Heart right ventricle (tissue), 16 donors: ENCODE data around the gene SKI. TPM values are rescaled to one million over a fixed set of nuclear protein-coding genes. Genes with fewer than 3 reads are reported as not detected.

ENCODE experiments used
- ATAC-seq, 8 donors: fragments of 200-7000 bp; cut with Tn5 transposase; one replicate each; pipeline ENCODE4 v1.9.1; 2020; ENCODE audit warnings: mild to moderate bottlenecking in 8 of 8, moderate library complexity in 8 of 8, moderate number of reproducible peaks in 1 of 8
- DNase-seq, 2 donors: peaks; one replicate each; pipeline ENCODE4 v3.0.0-alpha.2; 2020
- H3K27ac ChIP-seq, 10 donors: fragments of 200-600 bp; sonication (generic) in 2 of 10; one replicate each; pipeline versions ENCODE4 v1.5.0 to v1.8.0; 2020 to 2022; ENCODE audit warnings: mild to moderate bottlenecking in 3 of 10
- H3K27me3 ChIP-seq, 7 donors: fragments of 200-600 bp; one replicate each; pipeline ENCODE4 v1.8.0; 2021 to 2022; ENCODE audit warnings: mild to moderate bottlenecking in 2 of 7
- H3K36me3 ChIP-seq, 9 donors: fragments of 200-600 bp; sonication (generic) in 1 of 9; one replicate each; pipeline versions ENCODE4 v1.5.0 to v1.8.0; 2020 to 2022; ENCODE audit warnings: mild to moderate bottlenecking in 2 of 9
- H3K4me1 ChIP-seq, 9 donors: fragments of 200-600 bp; sonication (generic) in 1 of 9; one replicate each; pipeline versions ENCODE4 v1.5.0 to v1.8.0; 2020 to 2022; ENCODE audit warnings: mild to moderate bottlenecking in 4 of 9
- H3K4me3 ChIP-seq, 10 donors: fragments of 200-600 bp; sonication (generic) in 2 of 10; one replicate each; pipeline versions ENCODE4 v1.5.0 to v1.8.0; 2020 to 2022; ENCODE audit warnings: mild to moderate bottlenecking in 7 of 10, moderate library complexity in 2 of 10
- H3K9me3 ChIP-seq, 11 donors: fragments of 200-600 bp in 10 of 11; sonication (generic) in 2 of 11; one replicate each; pipeline versions ENCODE4 v1.5.0 to v1.8.0; 2013 to 2022; ENCODE audit warnings: mild to moderate bottlenecking in 2 of 11, control low read depth in 1 of 11, moderate library complexity in 1 of 11
- CTCF ChIP-seq, 9 donors: fragments of 200-600 bp; sonication (generic) in 2 of 9; IDR thresholded peaks; one replicate each; pipeline versions ENCODE4 v1.5.0 to v1.8.0; 2021 to 2022; ENCODE audit warnings: antibody characterized with exemption in 9 of 9, mild to moderate bottlenecking in 5 of 9, moderate library complexity in 1 of 9
- WGBS, 2 donors: extraction: QIAGEN DNeasy Blood & Tissue Kit; methylation state at CpG; one replicate each; pipeline ENCODE4 v1.1.7; 2013; ENCODE audit warnings: inconsistent platforms in 1 of 2; 5-methylcytosine and 5-hydroxymethylcytosine counted together
- intact Hi-C, 10 donors: fragments of 100-400 bp; cut with DNase I; formaldehyde crosslinking; loops; one replicate each; pipeline versions ENCODE4 v1.11.1 to v1.14.2; 2022
- polyA plus RNA-seq, 2 donors: library from polyadenylated mRNA; stranded (reverse); fragments of 200-250 nt; gene quantifications; one replicate each; pipeline ENCODE4 v1.2.3, GENCODE V29; 2013
- total RNA-seq, 10 donors: library from RNA; stranded (reverse); fragmentation: NEBNext Ultra II Directional in 3 of 10; extraction: Animal tissue kit (Norgen Biotek cat#: 25700) in 3 of 10; gene quantifications; one replicate each; pipeline versions ENCODE4 v1.2.1 to v1.2.4, GENCODE V29; 2021 to 2023
- donor health status: Arrhythmogenic right ventricular cardiomyopathy.
- donor health status: ischemic (EF 13 %, LVEDD 7.1; RV severe dilation, severe dysfunction).
- donor health status: healthy with polysubstance abuse.
- donor health status: DM: no; HTN: yes; CAD: no.
- donor health status: DM: no; HTN: no; CAD: no.
- donor health status: ischemic (EF 25% LVEDD 6.9; RV normal size, moderate dysfunction).
- donor health status: ischemic (EF 25% LVEDD 5.7; RV mildly dilated, moderate dysfunction).
- donor health status: healthy.
- donor health status: DM: yes; HTN: yes; CAD: no.
- donor health status: Ischemic cardiomyopathy.
- donor health status: ischemic (EF 35%, LVEDD 5.7; RV mildly dilated, moderate dysfunction).
- donor health status: nonischemic (EF 11% LVEDD 7.7; RV severe dilation, severe dysfunction).
- donor health status: DM: yes; HTN: yes; CAD: no.
- donor health status: PGD.
- donor health status: ischemic (EF 29% LVEDD 5.4; RV normal size, mild dysfunction).
- donor health status: nonischemic (EF 23%, LVEDD 6.1; RV moderate dilation, normal function).

The SKI gene
- total and polyA plus RNA-seq, 12 donors = 13.8 to 50.9 (median 35.6) TPM

- ATAC-seq = no peak
- no peaks in the 10 kb centered on the region for H3K9me3 ChIP-seq
- no peak for TF ChIP-seq CTCF (IDR thresholded peaks at IDR 0.05)
- peaks cover 4 to 20% (median 17%) of the 10 kb centered on the region in 9 donors for H3K4me1 ChIP-seq
- intact Hi-C loops = no loop called here
- no peaks in the 10 kb centered on the region for H3K27me3 ChIP-seq
- peak in 1 of 2 donors; percentile 4 for DNase-seq
- 85% methylated on average over 18 of the region's 18 CpGs for WGBS, 2 donors
- no peak overlapping the region for H3K27ac ChIP-seq
- H3K36me3 ChIP-seq = no peaks in the 10 kb centered on the region
- H3K4me3 ChIP-seq = no peak overlapping the region
These were observed 3.3 kb upstream of the SKI start for GRCh38 chr1:2224631-2225428.

GRCh38 chr1:2226525-2227345, 1.4 kb upstream of the SKI start:
- Histone ChIP-seq H3K27me3 (no peaks in the 10 kb centered on the region), H3K36me3 (no peaks in the 10 kb centered on the region), H3K27ac (peak overlapping the region; percentile 96 to 100 (median 100)), H3K9me3 (no peaks in the 10 kb centered on the region), H3K4me1 (peaks cover 12 to 39% (median 36%) of the 10 kb centered on the region in 9 donors), H3K4me3 (peak overlapping the region; percentile 64 to 86 (median 72))
- WGBS, 2 donors = 15 to 17% methylated on average over 72 to 73 of the region's 73 CpGs
- DNase-seq = no peak
- no peak for TF ChIP-seq CTCF (IDR thresholded peaks at IDR 0.05)
- peak in 2 of 8 donors; percentile 1 to 2 for ATAC-seq
- intact Hi-C loops = loop anchor here in 2 of 10 donors (1.0 to 2.0 kb wide), 2 partner anchors 13 to 14 kb away; no protein-coding TSS in a partner anchor

- Histone ChIP-seq H3K4me1 (peaks cover 19 to 47% (median 44%) of the 10 kb centered on the region in 9 donors), H3K27me3 (no peaks in the 10 kb centered on the region), H3K9me3 (no peaks in the 10 kb centered on the region), H3K4me3 (peak overlapping the region; percentile 64 to 86 (median 72)), H3K36me3 (no peaks in the 10 kb centered on the region), H3K27ac (peak overlapping the region; percentile 96 to 100 (median 100))
- intact Hi-C loops = loop anchor here in 2 of 10 donors (1.0 to 2.0 kb wide), 3 partner anchors 14 to 71 kb away; no protein-coding TSS in a partner anchor
- DNase-seq (peak; percentile 96 to 98), ATAC-seq (peak; percentile 86 to 94 (median 89))
- WGBS, 2 donors = 0 to 1% methylated on average over 89 to 111 of the region's 129 CpGs
- peak in 1 of 9 donors; percentile 12 for TF ChIP-seq CTCF (IDR thresholded peaks at IDR 0.05)
These were observed 568 bp upstream of the SKI start for GRCh38 chr1:2227346-2228156.
